Measurements from ENCODE around the gene CHD2.
"Not testable (repeated sequence)": the region's sequence is repeated elsewhere in the genome, so short reads cannot be mapped to it uniquely, and the experiment has no call there.

CHD2 gene

GRCh38 chr15:92906020-92906419 is 5.9 kb downstream of the CHD2 start:
- DNase-seq (ENCODE audit: low read depth in 2 of 2): no peak

DNA sequence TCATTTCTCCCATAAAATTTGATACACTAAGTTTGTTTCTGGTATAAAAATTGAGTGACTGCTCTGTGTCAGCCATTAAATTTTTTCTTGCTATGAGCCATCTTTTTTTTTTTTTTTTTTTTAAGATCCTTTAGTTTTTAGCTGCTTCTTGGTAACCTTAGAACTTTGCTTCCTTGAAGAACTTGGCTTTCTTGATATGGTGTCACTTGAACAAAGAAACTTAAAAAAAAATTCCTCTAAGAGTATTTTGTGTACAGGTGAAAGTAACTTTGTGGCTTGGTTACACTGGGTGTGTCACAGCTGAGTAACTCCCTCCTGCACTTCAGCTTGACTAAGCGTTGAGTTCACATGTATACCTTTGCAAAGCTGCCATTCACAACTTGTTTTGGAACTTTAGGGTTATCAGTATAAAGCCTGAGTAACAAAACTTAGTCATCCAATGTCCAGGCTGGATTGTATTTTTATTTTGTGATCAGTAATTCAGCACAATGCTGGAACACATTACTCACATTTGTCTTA is 6.5 kb downstream of the CHD2 start:
- no peak for DNase-seq (ENCODE audit: low read depth in 2 of 2)

GRCh38 chr15:92907229-92907628 is 7.1 kb downstream of the CHD2 start:
- no peak for DNase-seq (ENCODE audit: low read depth in 2 of 2)

DNA sequence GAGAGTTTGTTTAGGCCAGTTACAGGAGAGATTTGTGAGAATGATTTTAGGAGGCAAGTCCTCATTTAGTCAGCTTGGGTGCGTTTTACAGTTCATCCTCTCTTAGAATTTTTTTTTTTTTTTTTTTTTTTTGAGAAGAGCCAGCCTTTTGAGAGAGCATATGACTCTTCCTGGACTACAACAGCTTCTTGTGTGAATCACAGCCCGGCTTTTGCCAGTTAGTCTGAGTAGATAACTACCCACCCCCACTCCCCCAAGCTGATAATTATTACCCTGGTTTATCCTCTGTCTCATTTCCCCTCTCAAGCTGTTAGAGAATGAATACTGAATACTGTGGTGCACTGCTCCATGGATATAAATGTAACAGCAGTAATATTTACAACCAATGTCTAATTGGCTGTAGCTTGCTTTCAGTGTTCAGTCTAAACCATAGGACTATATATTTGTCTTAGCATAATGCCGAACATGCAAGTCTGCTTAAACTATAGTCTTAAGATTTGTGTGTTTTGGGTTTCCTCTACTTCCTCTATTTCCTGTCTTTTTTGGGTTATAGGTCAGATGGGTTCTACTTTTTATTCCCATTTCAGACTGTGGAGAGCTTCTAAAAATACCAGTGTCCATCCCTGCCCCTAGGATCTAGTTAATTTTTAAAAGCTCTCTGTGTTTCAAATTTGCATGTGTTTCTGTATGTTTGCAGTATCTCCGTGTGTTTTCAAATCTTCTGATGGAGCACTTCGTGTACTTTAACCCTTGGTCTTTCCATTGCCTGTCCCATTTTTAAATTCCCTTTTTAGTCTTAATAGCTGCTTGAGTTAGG is 8.0 kb downstream of the CHD2 start:
- no peak for DNase-seq (ENCODE audit: low read depth in 2 of 2)

DNA sequence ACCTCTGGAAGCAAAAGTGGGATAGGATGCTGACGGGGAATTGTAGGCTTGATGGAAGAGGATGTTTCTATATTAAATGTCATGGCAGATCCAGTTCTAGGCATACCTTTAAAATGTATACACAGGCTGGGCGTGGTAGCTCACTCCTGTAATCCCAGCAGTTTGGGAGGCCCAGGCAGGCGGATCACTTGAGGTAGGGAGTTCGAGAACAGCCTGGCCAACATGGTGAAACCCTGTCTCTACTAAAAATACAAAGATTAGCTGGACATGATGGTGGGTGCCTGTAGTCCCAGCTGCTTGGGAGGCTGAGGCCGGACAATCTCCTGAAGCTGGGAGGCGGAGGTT is 8.6 kb downstream of the CHD2 start:
- DNase-seq (ENCODE audit: low read depth in 2 of 2): no peak

- no peak for DNase-seq (ENCODE audit: low read depth in 2 of 2)
These were observed 9.1 kb downstream of the CHD2 start for GRCh38 chr15:92909136-92909781.

- no peak for DNase-seq (ENCODE audit: low read depth in 2 of 2)
These were observed 10.3 kb downstream of the CHD2 start for GRCh38 chr15:92910451-92910850.

- DNase-seq (ENCODE audit: low read depth in 2 of 2): no peak
These were observed 14.0 kb downstream of the CHD2 start for GRCh38 chr15:92914103-92914499.

- no peak for DNase-seq (ENCODE audit: low read depth in 2 of 2)
These were observed 14.7 kb downstream of the CHD2 start for GRCh38 chr15:92914768-92915221.

DNA sequence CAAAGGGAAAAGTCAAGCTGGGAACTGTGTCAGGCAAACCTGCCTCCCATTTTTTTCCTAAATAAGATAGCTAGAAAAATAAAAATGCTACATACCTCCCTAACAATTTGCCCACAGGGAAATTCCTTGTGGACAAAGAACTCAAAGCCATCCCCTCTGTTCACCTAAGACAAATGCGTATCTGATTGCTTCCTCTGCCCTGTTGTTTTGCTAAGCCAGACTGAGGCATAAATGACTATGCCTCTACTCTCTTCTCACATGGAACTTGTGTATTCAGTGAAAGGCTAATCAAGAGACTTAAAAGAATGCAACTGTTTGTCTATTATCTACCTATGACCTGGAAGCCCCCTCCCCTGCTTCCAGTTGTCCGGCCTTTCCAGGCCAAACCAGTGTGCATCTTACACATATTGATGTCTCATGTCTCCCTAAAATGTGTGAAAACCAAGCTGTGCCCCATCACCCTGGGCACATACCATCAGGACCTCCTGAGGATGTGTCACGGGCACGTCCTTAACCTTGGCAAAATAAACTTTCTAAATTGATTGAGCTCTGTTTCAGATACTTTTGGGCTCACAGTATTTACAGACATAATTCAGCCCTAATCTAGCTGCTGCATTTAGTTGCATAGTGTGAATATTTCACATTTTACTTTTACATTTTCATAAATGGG is 15.8 kb downstream of the CHD2 start:
- no peak for DNase-seq (ENCODE audit: low read depth in 2 of 2)

DNA sequence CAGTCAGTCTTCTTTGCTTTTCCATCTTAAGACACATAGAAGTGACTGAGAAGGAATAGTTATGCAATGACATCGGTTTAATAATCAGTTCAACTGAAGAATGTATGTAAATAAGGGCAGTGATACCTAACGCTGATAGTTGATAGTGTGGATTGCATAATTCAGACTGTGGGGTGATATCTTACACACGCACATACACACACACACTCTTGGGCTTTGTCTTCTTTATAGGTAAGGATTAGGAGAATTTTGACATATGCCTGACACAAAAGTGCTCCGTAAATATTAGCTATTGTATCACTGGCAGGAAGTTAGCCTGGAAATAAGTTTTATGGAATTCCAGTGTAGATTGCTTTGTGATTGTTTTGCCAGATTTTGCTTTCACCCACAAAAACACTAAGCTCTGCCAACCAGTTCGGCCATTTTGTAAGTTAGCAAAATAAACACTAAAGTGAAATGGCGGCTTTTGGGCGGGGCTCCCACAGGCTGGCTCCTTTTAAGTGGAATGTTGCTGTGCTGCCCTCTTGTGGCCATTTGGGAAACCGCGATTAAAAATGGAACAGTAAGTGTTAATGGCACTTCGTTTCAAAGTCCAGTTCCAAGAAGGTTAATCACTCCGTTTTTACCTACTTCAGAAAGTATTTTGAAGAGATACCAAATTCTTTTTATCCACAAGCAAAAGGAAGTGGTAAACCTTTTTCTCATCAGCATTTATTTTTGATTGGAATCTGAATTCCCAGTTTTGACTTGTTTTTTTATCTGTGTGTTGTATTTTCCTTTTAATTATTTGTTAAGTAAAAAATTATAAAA is 17.7 kb downstream of the CHD2 start:
- DNase-seq (ENCODE audit: low read depth in 2 of 2): peak; percentile 69 to 89

DNA sequence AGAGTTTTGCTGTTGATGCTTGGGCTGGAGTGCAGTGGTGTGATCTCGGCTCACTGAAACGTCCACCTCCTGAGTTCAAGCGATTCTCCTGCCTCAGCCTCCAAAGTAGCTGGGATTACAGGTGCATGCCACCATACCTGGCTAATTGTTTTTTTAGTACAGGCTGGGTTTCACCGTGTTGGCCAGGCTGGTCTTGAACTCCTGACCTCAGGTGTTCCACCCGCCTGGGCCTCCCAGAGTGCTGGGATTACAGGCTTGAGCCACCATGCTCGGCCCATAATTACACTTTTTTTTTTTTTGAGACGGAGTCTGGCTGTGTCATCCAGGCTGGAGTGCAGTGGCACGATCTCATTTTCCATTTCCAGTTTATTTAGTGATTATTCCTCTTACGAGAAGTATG is 18.8 kb downstream of the CHD2 start:
- DNase-seq (ENCODE audit: low read depth in 2 of 2): not testable (repeated sequence)

- DNase-seq (ENCODE audit: low read depth in 2 of 2): no peak
These were observed 20.6 kb downstream of the CHD2 start for GRCh38 chr15:92920595-92921161.

GRCh38 chr15:92921215-92922131 is 21.3 kb downstream of the CHD2 start:
- no peak for DNase-seq (ENCODE audit: low read depth in 2 of 2)

- no peak for DNase-seq (ENCODE audit: low read depth in 2 of 2)
These were observed 22.4 kb downstream of the CHD2 start for GRCh38 chr15:92922418-92923002.

DNA sequence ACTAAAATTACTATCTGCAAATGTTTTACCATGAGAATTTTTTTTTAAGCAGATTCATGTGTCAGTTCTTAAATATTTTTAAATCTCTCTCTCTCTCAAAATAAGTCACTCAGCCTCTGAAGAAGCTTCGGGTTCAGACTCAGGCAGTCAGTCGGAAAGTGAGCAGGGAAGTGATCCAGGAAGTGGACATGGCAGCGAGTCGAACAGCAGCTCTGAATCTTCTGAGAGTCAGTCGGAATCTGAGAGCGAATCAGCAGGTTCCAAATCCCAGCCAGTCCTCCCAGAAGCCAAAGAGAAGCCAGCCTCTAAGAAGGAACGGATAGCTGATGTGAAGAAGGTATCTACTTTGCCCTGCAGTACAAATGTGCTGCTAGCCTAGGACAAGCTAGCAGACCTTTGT is 24.1 kb downstream of the CHD2 start:
- no peak for DNase-seq (ENCODE audit: low read depth in 2 of 2)

GRCh38 chr15:92925454-92925853 is 25.3 kb downstream of the CHD2 start:
- no peak for DNase-seq (ENCODE audit: low read depth in 2 of 2)

GRCh38 chr15:92928225-92928750 is 28.2 kb downstream of the CHD2 start:
- no peak for DNase-seq (ENCODE audit: low read depth in 2 of 2)

- DNase-seq (ENCODE audit: low read depth in 2 of 2): no peak
These were observed 28.9 kb downstream of the CHD2 start for GRCh38 chr15:92929002-92929401.
